Endothelial cell of umbilical vein (primary cell): Measurements from ENCODE around the gene ALOX15B.
A peak's percentile ranks its signal among the peaks of the same experiment; 100 is the strongest.

Experiments
- EZH2 ChIP-seq: IDR thresholded peaks from 2 replicates; pipeline ENCODE4 v1.6.1; 2012; ENCODE audit warnings: borderline replicate concordance, low read depth, mild to moderate bottlenecking, moderate library complexity, low read length, inconsistent platforms; ENCODE audit not compliant: severe bottlenecking
- FOS ChIP-seq: IDR thresholded peaks from 2 replicates; pipeline ENCODE4 v1.6.1; 2011; ENCODE audit warnings: mild to moderate bottlenecking, low read length, moderate library complexity, borderline replicate concordance; ENCODE audit not compliant: insufficient read depth

- TF ChIP-seq EZH2 (peak; percentile 1), FOS (no peak)
Observed at GRCh38 chr17:8016632-8017424, 22.0 kb upstream of the ALOX15B start.
